H1 (cell line): ENCODE measurements around the gene PBX3. TPM values are rescaled to one million over a fixed set of nuclear protein-coding genes. Genes with fewer than 3 reads are reported as not detected.

Source experiments
- CBX8 ChIP-seq: fragments of 300-800, 300-1000 bp; sonication (generic); IDR thresholded peaks from 2 replicates; pipeline ENCODE4 v1.7.1; 2016; ENCODE audit warnings: low read depth, low read length, borderline replicate concordance
- CHD2 ChIP-seq: IDR thresholded peaks from 2 replicates; pipeline ENCODE4 v1.6.1; 2012; ENCODE audit warnings: low read length, improper control_type of control experiment
- EGR1 ChIP-seq: IDR thresholded peaks from 2 replicates; pipeline ENCODE4 v1.6.1; 2011; ENCODE audit warnings: low read depth, low read length, borderline replicate concordance
- JUN ChIP-seq: IDR thresholded peaks from 2 replicates; pipeline ENCODE4 v1.6.1; 2011; ENCODE audit warnings: low read depth, mild to moderate bottlenecking, improper control_type of control experiment, low read length
- KDM1A ChIP-seq: fragments of 200-600, 300-600 bp; sonication (generic); IDR thresholded peaks from 2 replicates; pipeline ENCODE4 v1.7.1; 2016; ENCODE audit warnings: mild to moderate bottlenecking, low read length, borderline replicate concordance
- KDM5A ChIP-seq: fragments of 200-600 bp; IDR thresholded peaks from 2 replicates; pipeline ENCODE4 v1.7.1; 2012; ENCODE audit warnings: mild to moderate bottlenecking, low read length, inconsistent platforms, mixed read lengths
- POLR2AphosphoS5 ChIP-seq: IDR thresholded peaks from 2 replicates; pipeline ENCODE4 v1.6.1; 2011; ENCODE audit warnings: low read depth, low read length
- RAD21 ChIP-seq, 2 experiments: IDR thresholded peaks in 1 of 2; conservative IDR thresholded peaks in 1 of 2; 2 replicates each; pipeline ENCODE4 v1.6.1; 2011; ENCODE audit warnings: low read depth in 2 of 2, low read length in 2 of 2, improper control_type of control experiment in 1 of 2, inconsistent platforms in 1 of 2, mild to moderate bottlenecking in 1 of 2, moderate library complexity in 1 of 2
- SP1 ChIP-seq: IDR thresholded peaks from 2 replicates; pipeline ENCODE4 v1.6.1; 2011; ENCODE audit warnings: low read depth, low read length
- TCF12 ChIP-seq: IDR thresholded peaks from 2 replicates; pipeline ENCODE4 v1.6.1; 2011; ENCODE audit warnings: low read depth, mild to moderate bottlenecking, low read length
- polyA plus RNA-seq, 7 experiments: library from polyadenylated mRNA; depleted of rRNA in 3 of 7; stranded (reverse) in 5 of 7; unstranded in 2 of 7; fragments of >200 nt in 5 of 7; fragments of 200-250 nt in 2 of 7; gene quantifications; 1 replicate in 5 of 7; 2 replicates in 1 of 7; 4 replicates in 1 of 7; pipeline versions ENCODE4 v1.2.1 to v1.2.3, GENCODE V29; 2011 to 2013; ENCODE audit warnings: missing spikeins in 2 of 7, mixed read lengths in 2 of 7
- total RNA-seq: library from RNA; stranded (reverse); fragmentation: NEBNext Ultra II Directional; extraction: Animal tissue kit (Norgen Biotek cat#: 25700); gene quantifications from 2 replicates; pipeline ENCODE4 v1.2.1, GENCODE V29; 2021
- TF ChIP-seq, protein P1 (sequence below): fragments of 300-600 bp; sonication (generic); IDR thresholded peaks from 2 replicates; pipeline ENCODE4 v1.7.1; 2012; ENCODE audit warnings: low read length, moderate library complexity, mild to moderate bottlenecking, inconsistent platforms; ENCODE audit not compliant: insufficient replicate concordance

PBX3 gene
- total and polyA plus RNA-seq, 2 of the 8 experiments (the other 6 are each of a cell fraction or from before 2014, with no cell fraction given): 22.7 to 44.3 TPM

DNA sequence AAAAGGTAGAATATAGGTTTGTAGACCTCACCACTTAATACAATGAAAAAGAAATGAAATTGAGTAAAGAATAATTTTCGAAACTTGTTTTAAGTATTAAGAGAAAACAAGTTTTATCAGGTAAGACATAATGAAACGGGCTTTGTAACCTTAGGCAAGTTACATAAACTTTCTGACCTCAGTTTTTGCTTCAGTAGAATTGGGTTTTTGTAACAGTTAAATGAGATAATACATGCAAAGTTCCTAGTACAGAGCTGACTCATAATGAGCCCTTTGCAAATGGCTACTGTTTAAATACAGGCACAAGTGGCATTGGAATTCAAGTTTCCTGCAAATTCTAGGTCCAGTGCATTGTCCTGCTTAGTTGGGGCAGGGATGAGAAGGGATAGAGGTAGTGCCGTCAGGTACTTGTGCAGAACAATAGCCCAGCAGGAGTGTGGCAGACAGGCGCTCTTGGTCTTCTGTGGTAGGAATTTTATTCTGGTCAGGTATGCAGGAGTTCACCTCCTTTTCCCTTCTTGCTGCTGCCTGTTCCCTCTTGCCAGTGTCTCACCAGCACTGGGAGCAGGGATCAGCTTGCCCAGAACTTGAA, 203.8 kb downstream of the PBX3 start (continued):
- TF ChIP-seq, protein P1, sequence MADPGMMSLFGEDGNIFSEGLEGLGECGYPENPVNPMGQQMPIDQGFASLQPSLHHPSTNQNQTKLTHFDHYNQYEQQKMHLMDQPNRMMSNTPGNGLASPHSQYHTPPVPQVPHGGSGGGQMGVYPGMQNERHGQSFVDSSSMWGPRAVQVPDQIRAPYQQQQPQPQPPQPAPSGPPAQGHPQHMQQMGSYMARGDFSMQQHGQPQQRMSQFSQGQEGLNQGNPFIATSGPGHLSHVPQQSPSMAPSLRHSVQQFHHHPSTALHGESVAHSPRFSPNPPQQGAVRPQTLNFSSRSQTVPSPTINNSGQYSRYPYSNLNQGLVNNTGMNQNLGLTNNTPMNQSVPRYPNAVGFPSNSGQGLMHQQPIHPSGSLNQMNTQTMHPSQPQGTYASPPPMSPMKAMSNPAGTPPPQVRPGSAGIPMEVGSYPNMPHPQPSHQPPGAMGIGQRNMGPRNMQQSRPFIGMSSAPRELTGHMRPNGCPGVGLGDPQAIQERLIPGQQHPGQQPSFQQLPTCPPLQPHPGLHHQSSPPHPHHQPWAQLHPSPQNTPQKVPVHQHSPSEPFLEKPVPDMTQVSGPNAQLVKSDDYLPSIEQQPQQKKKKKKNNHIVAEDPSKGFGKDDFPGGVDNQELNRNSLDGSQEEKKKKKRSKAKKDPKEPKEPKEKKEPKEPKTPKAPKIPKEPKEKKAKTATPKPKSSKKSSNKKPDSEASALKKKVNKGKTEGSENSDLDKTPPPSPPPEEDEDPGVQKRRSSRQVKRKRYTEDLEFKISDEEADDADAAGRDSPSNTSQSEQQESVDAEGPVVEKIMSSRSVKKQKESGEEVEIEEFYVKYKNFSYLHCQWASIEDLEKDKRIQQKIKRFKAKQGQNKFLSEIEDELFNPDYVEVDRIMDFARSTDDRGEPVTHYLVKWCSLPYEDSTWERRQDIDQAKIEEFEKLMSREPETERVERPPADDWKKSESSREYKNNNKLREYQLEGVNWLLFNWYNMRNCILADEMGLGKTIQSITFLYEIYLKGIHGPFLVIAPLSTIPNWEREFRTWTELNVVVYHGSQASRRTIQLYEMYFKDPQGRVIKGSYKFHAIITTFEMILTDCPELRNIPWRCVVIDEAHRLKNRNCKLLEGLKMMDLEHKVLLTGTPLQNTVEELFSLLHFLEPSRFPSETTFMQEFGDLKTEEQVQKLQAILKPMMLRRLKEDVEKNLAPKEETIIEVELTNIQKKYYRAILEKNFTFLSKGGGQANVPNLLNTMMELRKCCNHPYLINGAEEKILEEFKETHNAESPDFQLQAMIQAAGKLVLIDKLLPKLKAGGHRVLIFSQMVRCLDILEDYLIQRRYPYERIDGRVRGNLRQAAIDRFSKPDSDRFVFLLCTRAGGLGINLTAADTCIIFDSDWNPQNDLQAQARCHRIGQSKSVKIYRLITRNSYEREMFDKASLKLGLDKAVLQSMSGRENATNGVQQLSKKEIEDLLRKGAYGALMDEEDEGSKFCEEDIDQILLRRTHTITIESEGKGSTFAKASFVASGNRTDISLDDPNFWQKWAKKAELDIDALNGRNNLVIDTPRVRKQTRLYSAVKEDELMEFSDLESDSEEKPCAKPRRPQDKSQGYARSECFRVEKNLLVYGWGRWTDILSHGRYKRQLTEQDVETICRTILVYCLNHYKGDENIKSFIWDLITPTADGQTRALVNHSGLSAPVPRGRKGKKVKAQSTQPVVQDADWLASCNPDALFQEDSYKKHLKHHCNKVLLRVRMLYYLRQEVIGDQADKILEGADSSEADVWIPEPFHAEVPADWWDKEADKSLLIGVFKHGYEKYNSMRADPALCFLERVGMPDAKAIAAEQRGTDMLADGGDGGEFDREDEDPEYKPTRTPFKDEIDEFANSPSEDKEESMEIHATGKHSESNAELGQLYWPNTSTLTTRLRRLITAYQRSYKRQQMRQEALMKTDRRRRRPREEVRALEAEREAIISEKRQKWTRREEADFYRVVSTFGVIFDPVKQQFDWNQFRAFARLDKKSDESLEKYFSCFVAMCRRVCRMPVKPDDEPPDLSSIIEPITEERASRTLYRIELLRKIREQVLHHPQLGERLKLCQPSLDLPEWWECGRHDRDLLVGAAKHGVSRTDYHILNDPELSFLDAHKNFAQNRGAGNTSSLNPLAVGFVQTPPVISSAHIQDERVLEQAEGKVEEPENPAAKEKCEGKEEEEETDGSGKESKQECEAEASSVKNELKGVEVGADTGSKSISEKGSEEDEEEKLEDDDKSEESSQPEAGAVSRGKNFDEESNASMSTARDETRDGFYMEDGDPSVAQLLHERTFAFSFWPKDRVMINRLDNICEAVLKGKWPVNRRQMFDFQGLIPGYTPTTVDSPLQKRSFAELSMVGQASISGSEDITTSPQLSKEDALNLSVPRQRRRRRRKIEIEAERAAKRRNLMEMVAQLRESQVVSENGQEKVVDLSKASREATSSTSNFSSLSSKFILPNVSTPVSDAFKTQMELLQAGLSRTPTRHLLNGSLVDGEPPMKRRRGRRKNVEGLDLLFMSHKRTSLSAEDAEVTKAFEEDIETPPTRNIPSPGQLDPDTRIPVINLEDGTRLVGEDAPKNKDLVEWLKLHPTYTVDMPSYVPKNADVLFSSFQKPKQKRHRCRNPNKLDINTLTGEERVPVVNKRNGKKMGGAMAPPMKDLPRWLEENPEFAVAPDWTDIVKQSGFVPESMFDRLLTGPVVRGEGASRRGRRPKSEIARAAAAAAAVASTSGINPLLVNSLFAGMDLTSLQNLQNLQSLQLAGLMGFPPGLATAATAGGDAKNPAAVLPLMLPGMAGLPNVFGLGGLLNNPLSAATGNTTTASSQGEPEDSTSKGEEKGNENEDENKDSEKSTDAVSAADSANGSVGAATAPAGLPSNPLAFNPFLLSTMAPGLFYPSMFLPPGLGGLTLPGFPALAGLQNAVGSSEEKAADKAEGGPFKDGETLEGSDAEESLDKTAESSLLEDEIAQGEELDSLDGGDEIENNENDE: peak; percentile 76
- TF ChIP-seq JUN: no peak
- peak; percentile 48; the same call in 1 of the 2 replicates for TF ChIP-seq POLR2AphosphoS5
- no peak for TF ChIP-seq CBX8
- TF ChIP-seq KDM1A: no peak; the same call in 1 of the 2 replicates
- peak; percentile 44; the same call in 1 of the 2 replicates for TF ChIP-seq CHD2
- TF ChIP-seq EGR1: no peak
- no peak for TF ChIP-seq KDM5A
- TF ChIP-seq SP1: peak; percentile 85
- peak; percentile 16 to 21; a peak in 1 of 4 replicates for TF ChIP-seq RAD21 (IDR thresholded peaks at IDR 0.05 in 1 of 2, conservative IDR thresholded peaks at IDR 0.05 in 1 of 2; ENCODE audit: low read depth in 2 of 2, low read length in 2 of 2)
- peak; percentile 74; the same call in 1 of the 2 replicates for TF ChIP-seq TCF12
